ENCODE data around the gene PCCA. TPM values are rescaled to one million over a fixed set of nuclear protein-coding genes. Genes with fewer than 3 reads are reported as not detected.

PCCA gene
- total RNA-seq, 1 donor from 2014 or later, result 33.3 TPM

DNA sequence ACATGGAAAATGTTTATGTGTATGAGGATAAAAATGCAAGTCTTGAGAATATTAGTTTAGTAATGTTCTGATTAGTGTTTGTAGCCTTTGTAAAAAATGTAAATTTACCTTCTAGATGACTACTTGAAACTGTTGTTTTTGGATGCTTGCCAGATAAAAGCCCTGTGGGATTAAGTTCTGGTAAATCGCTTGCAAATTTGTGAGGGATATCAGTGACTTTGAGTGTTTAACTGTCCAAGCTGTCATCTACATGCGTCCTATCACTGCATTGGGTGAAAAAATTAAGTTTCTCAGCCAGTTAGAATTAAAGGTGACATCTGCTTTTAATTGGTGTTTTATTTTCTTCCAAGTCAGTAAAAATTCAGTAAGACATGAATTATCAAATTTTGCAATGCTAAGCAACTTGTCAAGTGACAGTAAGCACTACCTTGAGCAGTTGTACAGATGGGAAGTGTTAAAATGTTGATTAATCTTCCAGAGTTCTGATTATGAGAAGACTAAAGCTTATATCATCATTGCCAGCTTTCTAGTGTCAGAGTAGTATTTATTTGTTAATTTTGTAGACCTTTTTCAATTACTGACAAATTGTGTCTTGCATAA, 88.0 kb downstream of the PCCA start:
- peaks cover 10% of the 10 kb centered on the region for H3K36me3 Mint-ChIP-seq (ENCODE audit: low read depth, unreplicated experiment)
- H3K27ac Mint-ChIP-seq (ENCODE audit: unreplicated experiment), result no peak overlapping the region
- H3K27me3 Mint-ChIP-seq (ENCODE audit: unreplicated experiment), result no peaks in the 10 kb centered on the region
- H3K4me3 Mint-ChIP-seq (ENCODE audit: unreplicated experiment), result no peak overlapping the region
- no peaks in the 10 kb centered on the region for H3K9me3 Mint-ChIP-seq (ENCODE audit: unreplicated experiment)
- no peak for DNase-seq (ENCODE audit: low spot score)
- no peak for TF ChIP-seq CTCF (IDR thresholded peaks at IDR 0.05; ENCODE audit: unreplicated experiment)
- no peaks in the 10 kb centered on the region for H3K4me1 Mint-ChIP-seq (ENCODE audit: unreplicated experiment)

DNA sequence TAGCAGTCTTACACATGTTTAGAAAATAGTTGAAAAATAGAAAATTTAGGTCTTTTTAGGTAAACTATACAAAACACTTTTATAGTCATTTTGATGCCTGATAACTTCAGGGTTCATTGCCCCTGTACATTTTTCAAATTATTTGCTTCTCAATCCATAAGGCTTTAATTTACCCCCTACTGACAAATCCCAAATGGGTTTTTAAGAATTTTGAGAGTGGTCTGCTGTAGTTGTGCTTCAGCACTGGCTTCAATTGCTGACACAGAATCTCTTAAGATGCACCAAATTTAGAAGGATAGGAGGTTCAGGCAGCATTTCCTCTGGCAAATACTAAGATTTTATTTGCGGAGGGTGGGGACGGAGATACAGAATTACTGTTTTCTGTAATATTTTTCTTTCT, 89.4 kb downstream of the PCCA start:
- DNase-seq (ENCODE audit: low spot score), result no peak
- Mint-ChIP-seq H3K9me3 (ENCODE audit: unreplicated experiment) (no peaks in the 10 kb centered on the region), H3K27me3 (ENCODE audit: unreplicated experiment) (peaks cover 2% of the 10 kb centered on the region), H3K27ac (ENCODE audit: unreplicated experiment) (no peak overlapping the region), H3K36me3 (ENCODE audit: low read depth, unreplicated experiment) (peaks cover 4% of the 10 kb centered on the region), H3K4me3 (ENCODE audit: unreplicated experiment) (no peak overlapping the region), H3K4me1 (ENCODE audit: unreplicated experiment) (peaks cover 6% of the 10 kb centered on the region)
- no peak for TF ChIP-seq CTCF (IDR thresholded peaks at IDR 0.05; ENCODE audit: unreplicated experiment)

DNA sequence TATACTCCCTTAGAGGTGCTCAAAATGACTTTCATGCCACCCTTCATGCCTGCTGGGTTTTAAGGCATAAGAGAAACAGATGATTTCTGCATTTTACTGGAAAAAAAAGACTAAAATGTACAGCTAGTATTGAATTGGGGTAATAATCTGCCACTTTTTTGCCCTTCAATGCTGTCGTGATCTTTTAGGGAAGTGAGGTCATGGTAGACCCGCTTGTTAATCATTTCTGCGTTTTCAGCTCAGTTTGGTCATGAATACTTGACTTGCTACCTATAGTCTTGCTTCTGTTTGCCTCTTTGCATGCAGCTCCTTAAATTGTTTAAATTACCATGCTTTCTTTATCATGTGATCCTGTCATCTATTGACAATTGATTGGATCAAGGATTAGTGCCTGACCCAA, 90.4 kb downstream of the PCCA start:
- peaks cover 9% of the 10 kb centered on the region for H3K4me1 Mint-ChIP-seq (ENCODE audit: unreplicated experiment)
- H3K27me3 Mint-ChIP-seq (ENCODE audit: unreplicated experiment), result peaks cover 2% of the 10 kb centered on the region
- no peaks in the 10 kb centered on the region for H3K9me3 Mint-ChIP-seq (ENCODE audit: unreplicated experiment)
- no peak overlapping the region for H3K27ac Mint-ChIP-seq (ENCODE audit: unreplicated experiment)
- no peak for DNase-seq (ENCODE audit: low spot score)
- TF ChIP-seq CTCF (IDR thresholded peaks at IDR 0.05; ENCODE audit: unreplicated experiment), result no peak
- H3K36me3 Mint-ChIP-seq (ENCODE audit: low read depth, unreplicated experiment), result peaks cover 4% of the 10 kb centered on the region
- H3K4me3 Mint-ChIP-seq (ENCODE audit: unreplicated experiment), result no peak overlapping the region

GRCh38 chr13:100182900-100183490, 94.1 kb downstream of the PCCA start:
- H3K27ac Mint-ChIP-seq (ENCODE audit: unreplicated experiment), result no peak overlapping the region
- H3K36me3 Mint-ChIP-seq (ENCODE audit: low read depth, unreplicated experiment), result peaks cover 4% of the 10 kb centered on the region
- H3K9me3 Mint-ChIP-seq (ENCODE audit: unreplicated experiment), result no peaks in the 10 kb centered on the region
- no peak overlapping the region for H3K4me3 Mint-ChIP-seq (ENCODE audit: unreplicated experiment)
- no peak for TF ChIP-seq CTCF (IDR thresholded peaks at IDR 0.05; ENCODE audit: unreplicated experiment)
- no peak for DNase-seq (ENCODE audit: low spot score)
- H3K4me1 Mint-ChIP-seq (ENCODE audit: unreplicated experiment), result peaks cover 9% of the 10 kb centered on the region
- H3K27me3 Mint-ChIP-seq (ENCODE audit: unreplicated experiment), result peaks cover 2% of the 10 kb centered on the region

GRCh38 chr13:100184095-100184494, 95.2 kb downstream of the PCCA start:
- no peak for DNase-seq (ENCODE audit: low spot score)
- peaks cover 4% of the 10 kb centered on the region for H3K36me3 Mint-ChIP-seq (ENCODE audit: low read depth, unreplicated experiment)
- no peaks in the 10 kb centered on the region for H3K9me3 Mint-ChIP-seq (ENCODE audit: unreplicated experiment)
- TF ChIP-seq CTCF (IDR thresholded peaks at IDR 0.05; ENCODE audit: unreplicated experiment), result no peak
- no peak overlapping the region for H3K4me3 Mint-ChIP-seq (ENCODE audit: unreplicated experiment)
- H3K4me1 Mint-ChIP-seq (ENCODE audit: unreplicated experiment), result peaks cover 9% of the 10 kb centered on the region
- no peak overlapping the region for H3K27ac Mint-ChIP-seq (ENCODE audit: unreplicated experiment)
- peaks cover 2% of the 10 kb centered on the region for H3K27me3 Mint-ChIP-seq (ENCODE audit: unreplicated experiment)

Measured in endothelial cell (in vitro differentiated cells).